ENCODE measurements around the gene OPA3. TPM values are rescaled to one million over a fixed set of nuclear protein-coding genes. Genes with fewer than 3 reads are reported as not detected.

Gene OPA3
- total RNA-seq, 4 donors from 2014 or later: 5.4 to 30.8 (median 17.0) TPM

DNA sequence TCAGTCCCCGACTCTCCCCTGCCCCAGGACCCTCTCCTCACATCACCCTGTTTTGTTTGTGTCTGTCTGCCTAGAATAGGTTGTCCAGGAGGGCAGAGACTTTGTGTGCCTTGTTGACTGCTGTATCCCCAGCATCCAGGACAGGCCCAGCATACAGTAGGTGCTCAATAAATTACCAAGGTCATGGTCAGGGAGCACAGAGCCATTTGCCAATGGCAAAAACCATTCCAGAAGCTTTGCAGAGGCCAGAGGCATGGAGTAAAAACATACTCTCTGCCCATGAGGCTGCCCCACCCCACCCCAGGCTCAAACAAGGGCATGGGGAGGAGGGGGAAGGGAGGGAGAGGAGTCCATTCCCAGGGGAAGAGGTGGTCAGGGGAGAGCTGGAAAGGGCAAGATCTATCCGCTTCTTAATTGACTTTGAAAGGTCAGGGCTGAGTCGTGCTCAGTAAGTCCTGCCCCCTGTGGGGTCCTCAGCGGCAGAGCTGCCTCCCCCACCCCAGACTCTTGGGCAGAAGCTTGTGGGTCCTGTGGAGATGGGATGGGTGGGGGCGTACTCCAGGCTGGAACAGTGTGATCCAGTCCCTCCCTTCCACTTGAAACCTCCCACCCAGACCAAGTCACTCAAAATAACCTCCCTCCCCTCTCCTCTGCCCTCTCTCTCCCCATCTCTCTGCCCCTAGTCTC is 13.0 kb upstream of the OPA3 start:
- WGBS, 2 donors: 15 to 19% methylated on average over 5 of the region's 5 CpGs
- Histone ChIP-seq H3K27ac (peak overlapping the region; percentile 41 to 66 (median 49)), H3K9me3 (no peaks in the 10 kb centered on the region), H3K4me1 (peaks cover 4 to 5% of the 10 kb centered on the region in 2 donors), H3K27me3 (peaks cover 9% of the 10 kb centered on the region), H3K4me3 (replicated peaks in 1 of 3) (no peak overlapping the region), H3K36me3 (no peaks in the 10 kb centered on the region)
- no peak for DNase-seq
- TF ChIP-seq POLR2A (IDR thresholded peaks at IDR 0.05): no peak
- TF ChIP-seq, protein P1, sequence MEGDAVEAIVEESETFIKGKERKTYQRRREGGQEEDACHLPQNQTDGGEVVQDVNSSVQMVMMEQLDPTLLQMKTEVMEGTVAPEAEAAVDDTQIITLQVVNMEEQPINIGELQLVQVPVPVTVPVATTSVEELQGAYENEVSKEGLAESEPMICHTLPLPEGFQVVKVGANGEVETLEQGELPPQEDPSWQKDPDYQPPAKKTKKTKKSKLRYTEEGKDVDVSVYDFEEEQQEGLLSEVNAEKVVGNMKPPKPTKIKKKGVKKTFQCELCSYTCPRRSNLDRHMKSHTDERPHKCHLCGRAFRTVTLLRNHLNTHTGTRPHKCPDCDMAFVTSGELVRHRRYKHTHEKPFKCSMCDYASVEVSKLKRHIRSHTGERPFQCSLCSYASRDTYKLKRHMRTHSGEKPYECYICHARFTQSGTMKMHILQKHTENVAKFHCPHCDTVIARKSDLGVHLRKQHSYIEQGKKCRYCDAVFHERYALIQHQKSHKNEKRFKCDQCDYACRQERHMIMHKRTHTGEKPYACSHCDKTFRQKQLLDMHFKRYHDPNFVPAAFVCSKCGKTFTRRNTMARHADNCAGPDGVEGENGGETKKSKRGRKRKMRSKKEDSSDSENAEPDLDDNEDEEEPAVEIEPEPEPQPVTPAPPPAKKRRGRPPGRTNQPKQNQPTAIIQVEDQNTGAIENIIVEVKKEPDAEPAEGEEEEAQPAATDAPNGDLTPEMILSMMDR (IDR thresholded peaks at IDR 0.05): no peak
- intact Hi-C loops (cut with DNase I): no loop called here

DNA sequence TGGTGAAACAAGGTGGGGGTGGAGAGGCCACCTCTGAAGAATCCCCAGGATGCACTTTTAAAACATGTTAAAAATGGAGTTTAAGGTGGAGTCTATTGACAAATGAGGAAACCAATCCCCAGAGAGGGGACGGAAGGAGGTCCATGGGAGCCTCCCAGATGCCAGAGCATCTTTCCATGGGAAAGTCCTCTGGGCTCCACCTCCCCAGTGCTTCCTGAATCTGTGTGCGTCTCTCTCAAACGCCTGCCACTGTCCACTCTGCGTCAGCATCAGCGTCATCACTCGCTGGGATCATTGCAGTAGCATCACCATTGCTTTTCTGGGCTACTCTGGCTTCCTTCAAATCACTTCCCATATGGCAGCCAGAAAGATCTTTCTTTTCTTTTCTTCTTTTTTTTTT is 11.2 kb upstream of the OPA3 start:
- no peak for DNase-seq
- intact Hi-C loops (cut with DNase I): no loop called here
- TF ChIP-seq POLR2A (IDR thresholded peaks at IDR 0.05): no peak
- TF ChIP-seq, protein P1 (IDR thresholded peaks at IDR 0.05): no peak
- Histone ChIP-seq H3K4me3 (replicated peaks in 1 of 3) (no peak overlapping the region), H3K27me3 (no peaks in the 10 kb centered on the region), H3K4me1 (peaks cover 0 to 4% of the 10 kb centered on the region in 2 donors), H3K27ac (peak overlapping the region in 1 of 3 donors; percentile 28), H3K36me3 (no peaks in the 10 kb centered on the region), H3K9me3 (no peaks in the 10 kb centered on the region)
- WGBS, 2 donors: 42 to 51% methylated on average over 6 of the region's 6 CpGs

DNA sequence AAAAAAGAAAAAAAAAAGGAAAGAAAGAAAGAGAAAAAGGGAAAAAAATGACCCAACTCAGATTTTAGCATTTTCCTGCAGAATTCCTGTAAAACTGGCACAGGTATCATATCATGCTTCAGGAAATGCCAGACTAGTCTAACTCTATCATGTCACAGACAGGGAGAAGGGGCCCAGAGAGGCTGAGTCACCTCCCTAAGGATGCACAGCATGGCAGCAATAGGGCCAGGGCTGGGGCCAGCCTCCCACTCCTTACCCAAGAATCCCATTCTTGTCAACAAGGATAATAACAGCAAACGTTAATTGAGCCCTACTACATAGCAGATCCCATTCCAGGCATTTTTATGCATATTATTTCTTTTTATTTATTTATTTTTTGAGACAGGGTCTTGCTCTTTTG is 8.9 kb upstream of the OPA3 start:
- Histone ChIP-seq H3K36me3 (no peaks in the 10 kb centered on the region), H3K4me3 (replicated peaks in 1 of 3) (no peak overlapping the region), H3K27me3 (no peaks in the 10 kb centered on the region), H3K27ac (no peak overlapping the region), H3K9me3 (no peaks in the 10 kb centered on the region), H3K4me1 (peaks cover 0 to 6% of the 10 kb centered on the region in 2 donors)
- no peak for DNase-seq
- TF ChIP-seq, protein P1 (IDR thresholded peaks at IDR 0.05): no peak
- TF ChIP-seq POLR2A (IDR thresholded peaks at IDR 0.05): no peak
- WGBS, 2 donors: 5 to 25% methylated on average over 1 of the region's 1 CpG
- intact Hi-C loops (cut with DNase I): no loop called here

DNA sequence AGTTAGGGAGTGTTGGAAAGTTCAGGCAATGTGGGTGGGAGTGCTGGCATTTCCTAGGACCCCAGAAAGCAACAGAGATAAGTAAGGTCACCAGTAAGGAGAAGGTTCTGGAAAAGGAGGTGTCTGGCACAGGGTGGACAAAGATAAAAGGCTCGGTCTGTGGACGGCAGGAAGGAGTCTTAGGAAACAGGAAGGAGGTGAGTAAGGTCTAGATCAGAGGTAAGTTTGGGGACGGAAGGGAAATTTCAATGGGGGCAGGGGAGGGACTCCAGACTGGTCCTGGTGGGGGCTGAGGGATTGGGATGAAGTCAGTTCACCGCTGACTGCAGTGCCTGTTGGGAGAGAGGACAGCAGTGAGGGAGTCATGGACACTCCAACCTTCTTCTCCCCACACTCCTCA is 7.8 kb upstream of the OPA3 start:
- TF ChIP-seq, protein P1 (IDR thresholded peaks at IDR 0.05): no peak
- TF ChIP-seq POLR2A (IDR thresholded peaks at IDR 0.05): no peak
- no peak for DNase-seq
- intact Hi-C loops (cut with DNase I): no loop called here
- no peak overlapping the region for H3K27ac ChIP-seq
- no peak overlapping the region for H3K4me3 ChIP-seq (replicated peaks in 1 of 3)
- no peaks in the 10 kb centered on the region for H3K27me3 ChIP-seq
- H3K9me3 ChIP-seq: no peaks in the 10 kb centered on the region
- H3K36me3 ChIP-seq: no peaks in the 10 kb centered on the region
- WGBS, 2 donors: 59 to 60% methylated on average over 4 of the region's 4 CpGs
- peaks cover 0 to 6% of the 10 kb centered on the region in 2 donors for H3K4me1 ChIP-seq

DNA sequence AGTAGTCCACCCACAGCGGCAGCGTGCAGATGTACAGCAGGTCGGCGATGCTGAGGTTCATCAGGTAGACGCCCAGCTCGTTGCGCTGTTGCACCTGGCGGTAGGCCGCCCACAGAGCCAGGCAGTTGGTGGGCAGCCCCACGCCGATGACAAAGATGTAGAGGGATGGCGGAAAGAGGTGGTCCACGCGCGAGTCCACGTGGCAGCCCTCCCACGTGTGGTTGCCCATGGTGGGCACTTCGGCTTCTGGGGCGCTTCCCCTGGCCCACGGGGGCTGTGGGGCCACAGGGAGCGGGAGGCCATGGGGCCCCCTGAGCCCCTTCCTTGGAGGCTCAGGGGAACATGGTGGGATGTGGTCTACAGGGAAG is 7.0 kb upstream of the OPA3 start:
- intact Hi-C loops (cut with DNase I): no loop called here
- H3K36me3 ChIP-seq: no peaks in the 10 kb centered on the region
- H3K4me1 ChIP-seq: peaks cover 0 to 6% of the 10 kb centered on the region in 2 donors
- no peak overlapping the region for H3K27ac ChIP-seq
- no peak for DNase-seq
- H3K9me3 ChIP-seq: no peaks in the 10 kb centered on the region
- TF ChIP-seq, protein P1 (IDR thresholded peaks at IDR 0.05): no peak
- TF ChIP-seq POLR2A (IDR thresholded peaks at IDR 0.05): no peak
- no peaks in the 10 kb centered on the region for H3K27me3 ChIP-seq
- 87 to 93% methylated on average over 19 to 21 of the region's 21 CpGs for WGBS, 2 donors
- no peak overlapping the region for H3K4me3 ChIP-seq (replicated peaks in 1 of 3)
